SK-N-SH (cell line): ENCODE measurements around the gene TM9SF4. TPM values are rescaled to one million over a fixed set of nuclear protein-coding genes. Genes with fewer than 3 reads are reported as not detected.

Source experiments
- CTCF ChIA-PET: fragments of 300-600, 350-600 bp; formaldehyde crosslinking; extraction: SDS; loops from one replicate; lab custom pipeline; 2021; lab: Yijun Ruan, JAX
- POLR2A ChIA-PET: fragments of 350-600 bp; sonication (Branson Sonifier 250); formaldehyde crosslinking; extraction: SDS; loops from one replicate; lab custom pipeline; 2020; ENCODE audit warnings: antibody characterized with exemption, inconsistent platforms; lab: Yijun Ruan, JAX
- DNase-seq: peaks from one replicate; pipeline ENCODE4 v3.0.0; 2012
- H2AFZ ChIP-seq: fragments of 200-600 bp; sonication (generic); 2 replicates; pipeline ENCODE4 v1.8.1; 2016; ENCODE audit warnings: antibody characterized with exemption, mild to moderate bottlenecking, low read depth
- H3F3A ChIP-seq: fragments of 200-600 bp; sonication (generic); replicated peaks from 2 replicates; pipeline ENCODE3; 2016; ENCODE audit warnings: antibody characterized with exemption, mild to moderate bottlenecking; ENCODE audit not compliant: insufficient read depth
- H3K27ac ChIP-seq, 2 experiments: fragments of 200-500 bp in 1 of 2; fragments of 200-600 bp in 1 of 2; sonication (Bioruptor generic) in 1 of 2; sonication (generic), shearing (Covaris generic) in 1 of 2; 2 replicates each; pipeline versions ENCODE4 v1.5.1 to v1.6.1; 2014 to 2016; ENCODE audit warnings: low read depth in 2 of 2, inconsistent platforms in 1 of 2, low read length in 1 of 2, mild to moderate bottlenecking in 1 of 2, mixed read lengths in 1 of 2
- H3K27me3 ChIP-seq: fragments of 200-600 bp; sonication (generic), shearing (Covaris generic); 2 replicates; pipeline ENCODE4 v1.6.1; 2016; ENCODE audit warnings: mixed run types; ENCODE audit not compliant: insufficient read depth
- H3K36me3 ChIP-seq, 2 experiments: fragments of 200-500 bp in 1 of 2; fragments of 200-600 bp in 1 of 2; sonication (Bioruptor generic) in 1 of 2; sonication (generic) in 1 of 2; replicated peaks in 1 of 2; 2 replicates each; pipeline versions ENCODE3 to v1.5.1; 2014 to 2016; ENCODE audit warnings: low read length in 1 of 2, mild to moderate bottlenecking in 1 of 2; ENCODE audit not compliant: insufficient read depth in 2 of 2, control insufficient read depth in 1 of 2
- H3K4me1 ChIP-seq, 2 experiments: fragments of 200-500 bp in 1 of 2; fragments of 200-600 bp in 1 of 2; sonication (Bioruptor generic) in 1 of 2; sonication (generic), shearing (Covaris generic) in 1 of 2; 2 replicates each; pipeline versions ENCODE4 v1.5.1 to v1.6.1; 2014 to 2016; ENCODE audit warnings: low read depth in 1 of 2, low read length in 1 of 2, mixed run types in 1 of 2; ENCODE audit not compliant: insufficient read depth in 2 of 2, control insufficient read depth in 1 of 2
- H3K4me2 ChIP-seq: fragments of 200-600 bp; sonication (generic), shearing (Covaris generic); 2 replicates; pipeline ENCODE4 v1.6.1; 2017; ENCODE audit warnings: mixed run types
- H3K4me3 ChIP-seq, 2 experiments: fragments of 200-500 bp in 1 of 2; fragments of 200-600 bp in 1 of 2; sonication (Bioruptor generic) in 1 of 2; sonication (generic), shearing (Covaris generic) in 1 of 2; 2 replicates each; pipeline versions ENCODE4 v1.5.1 to v1.8.1; 2014 to 2016; ENCODE audit warnings: low read depth in 2 of 2, inconsistent platforms in 1 of 2, low read length in 1 of 2, mild to moderate bottlenecking in 1 of 2, mixed read lengths in 1 of 2, moderate library complexity in 1 of 2
- H3K79me2 ChIP-seq: fragments of 200-600 bp; sonication (generic); 2 replicates; pipeline ENCODE4 v1.8.1; 2017; ENCODE audit warnings: mild to moderate bottlenecking; ENCODE audit not compliant: insufficient read depth
- H3K9ac ChIP-seq: fragments of 200-600 bp; sonication (generic); 2 replicates; pipeline ENCODE4 v1.6.1; 2017; ENCODE audit warnings: mixed run types
- H3K9me2 ChIP-seq: fragments of 200-600 bp; sonication (generic); 2 replicates; pipeline ENCODE4 v1.6.1; 2017; ENCODE audit warnings: mixed run types
- H3K9me3 ChIP-seq: fragments of 200-600 bp; sonication (generic); 2 replicates; pipeline ENCODE4 v1.6.1; 2017; ENCODE audit warnings: mixed run types, mild to moderate bottlenecking, moderate library complexity
- H4K20me1 ChIP-seq: fragments of 200-600 bp; sonication (generic); 2 replicates; pipeline ENCODE4 v1.6.1; 2017; ENCODE audit warnings: mild to moderate bottlenecking, mixed run types; ENCODE audit not compliant: insufficient read depth
- CTCF ChIP-seq: fragments of 200-600 bp; sonication (generic); IDR thresholded peaks from 2 replicates; pipeline ENCODE4 v1.6.1; 2017; ENCODE audit warnings: antibody characterized with exemption, mild to moderate bottlenecking, moderate library complexity
- EP300 ChIP-seq, 2 experiments: IDR thresholded peaks; 2 replicates each; pipeline versions ENCODE4 v1.4.0 to v1.6.1; 2012; ENCODE audit warnings: borderline replicate concordance in 1 of 2, low read depth in 1 of 2, low read length in 1 of 2
- EZH2phosphoT487 ChIP-seq: fragments of 200-600 bp; sonication (generic); IDR thresholded peaks from 2 replicates; pipeline ENCODE4 v1.6.1; 2017; ENCODE audit warnings: low read depth, mixed run types, mild to moderate bottlenecking, antibody characterized with exemption, moderate library complexity, borderline replicate concordance
- FOSL2 ChIP-seq: IDR thresholded peaks from 2 replicates; pipeline ENCODE4 v1.4.0; 2012; ENCODE audit warnings: low read depth, mild to moderate bottlenecking, moderate library complexity, borderline replicate concordance
- JUND ChIP-seq: IDR thresholded peaks from 2 replicates; pipeline ENCODE4 v1.4.0; 2012
- MXI1 ChIP-seq: IDR thresholded peaks from 2 replicates; pipeline ENCODE4 v1.6.1; 2012; ENCODE audit warnings: mild to moderate bottlenecking, low read depth, low read length, improper control_type of control experiment
- NRF1 ChIP-seq: IDR thresholded peaks from 2 replicates; pipeline ENCODE4 v1.6.1; 2012; ENCODE audit warnings: low read depth, mild to moderate bottlenecking, low read length
- PBX3 ChIP-seq: IDR thresholded peaks from 2 replicates; pipeline ENCODE4; 2012
- POLR2AphosphoS5 ChIP-seq: IDR thresholded peaks from 2 replicates; pipeline ENCODE4 v1.6.1; 2012; ENCODE audit warnings: low read depth, low read length
- RAD21 ChIP-seq: IDR thresholded peaks from 2 replicates; pipeline ENCODE4 v1.6.1; 2012; ENCODE audit warnings: mild to moderate bottlenecking, low read length
- RFX5 ChIP-seq: IDR thresholded peaks from 2 replicates; pipeline ENCODE4 v1.6.1; 2012; ENCODE audit warnings: mild to moderate bottlenecking, improper control_type of control experiment, low read length
- RXRA ChIP-seq: IDR thresholded peaks from 2 replicates; pipeline ENCODE4 v1.4.0; 2012; ENCODE audit warnings: low read depth, mild to moderate bottlenecking, borderline replicate concordance
- SIN3A ChIP-seq: IDR thresholded peaks from 2 replicates; pipeline ENCODE4 v1.6.1; 2012; ENCODE audit warnings: low read depth, mild to moderate bottlenecking, low read length, moderate library complexity, borderline replicate concordance
- SMC3 ChIP-seq: IDR thresholded peaks from 2 replicates; pipeline ENCODE4 v1.6.1; 2012; ENCODE audit warnings: low read depth, low read length, improper control_type of control experiment
- TAF1 ChIP-seq: IDR thresholded peaks from 2 replicates; pipeline ENCODE4 v1.6.1; 2012; ENCODE audit warnings: low read depth, mild to moderate bottlenecking, low read length, moderate library complexity, borderline replicate concordance
- TEAD4 ChIP-seq: IDR thresholded peaks from 2 replicates; pipeline ENCODE4 v1.4.0; 2012; ENCODE audit warnings: mild to moderate bottlenecking, borderline replicate concordance; ENCODE audit not compliant: insufficient read depth
- USF1 ChIP-seq: IDR thresholded peaks from 2 replicates; pipeline ENCODE4 v1.4.0; 2012; ENCODE audit warnings: low read depth, borderline replicate concordance
- YY1 ChIP-seq: IDR thresholded peaks from 2 replicates; pipeline ENCODE4 v1.4.0; 2012; ENCODE audit warnings: low read depth, mild to moderate bottlenecking
- WGBS: methylation state at CpG from one replicate; pipeline ENCODE4 v1.1.6; 2017; ENCODE audit warnings: low lambda C conversion rate; 5-methylcytosine and 5-hydroxymethylcytosine counted together
- polyA plus RNA-seq, 3 experiments: library from polyadenylated mRNA; depleted of rRNA; stranded (reverse); fragments of >200 nt; gene quantifications; 2 replicates each; pipeline ENCODE4 v1.2.3, GENCODE V29; 2012
- TF ChIP-seq, protein P1 (sequence below): fragments of 150-350 bp; IDR thresholded peaks from 2 replicates; pipeline ENCODE4 v1.6.1; 2016; ENCODE audit warnings: mild to moderate bottlenecking, low read depth, low read length
- TF ChIP-seq, protein P2 (sequence below): fragments of 150-350 bp; IDR thresholded peaks from 2 replicates; pipeline ENCODE4 v1.6.1; 2017; ENCODE audit warnings: antibody characterized with exemption, low read length, low read depth, borderline replicate concordance

The TM9SF4 gene
- polyA plus RNA-seq, 1 of the 3 experiments (the other 2 are of a cell fraction): 61.0 TPM

- Histone ChIP-seq H3K4me3 (no peak overlapping the region), H3K79me2 (no peaks in the 10 kb centered on the region), H2AFZ (no peak overlapping the region), H3K9me3 (no peaks in the 10 kb centered on the region), H4K20me1 (no peaks in the 10 kb centered on the region), H3K9me2 (no peaks in the 10 kb centered on the region), H3K4me2 (no peak overlapping the region), H3K27me3 (no peaks in the 10 kb centered on the region; the same call in none of the 2 replicates), H3K9ac (no peak overlapping the region), H3K4me1 (no peaks in the 10 kb centered on the region; a peak in 1 of 4 replicates), H3K36me3 (no peaks in the 10 kb centered on the region), H3K27ac (no peak overlapping the region), H3F3A (no peaks in the 10 kb centered on the region)
- ChIA-PET POLR2A (no interaction called here), CTCF (interaction anchor here (1.0 to 2.7 kb wide), 2 partner anchors 16 to 44 kb away, joined by 3 to 17 read pairs; no protein-coding TSS in a partner anchor)
- no peak for DNase-seq
- no peak for TF ChIP-seq YY1
- no peak for TF ChIP-seq FOSL2
- no peak for TF ChIP-seq RFX5
- TF ChIP-seq JUND: no peak
- no peak for TF ChIP-seq SMC3
- TF ChIP-seq RAD21: no peak
- no peak for TF ChIP-seq CTCF
- 88% methylated on average over 1 of the region's 1 CpG for WGBS
Observed at GRCh38 chr20:32075534-32075933, 34.0 kb upstream of the TM9SF4 start.

DNA sequence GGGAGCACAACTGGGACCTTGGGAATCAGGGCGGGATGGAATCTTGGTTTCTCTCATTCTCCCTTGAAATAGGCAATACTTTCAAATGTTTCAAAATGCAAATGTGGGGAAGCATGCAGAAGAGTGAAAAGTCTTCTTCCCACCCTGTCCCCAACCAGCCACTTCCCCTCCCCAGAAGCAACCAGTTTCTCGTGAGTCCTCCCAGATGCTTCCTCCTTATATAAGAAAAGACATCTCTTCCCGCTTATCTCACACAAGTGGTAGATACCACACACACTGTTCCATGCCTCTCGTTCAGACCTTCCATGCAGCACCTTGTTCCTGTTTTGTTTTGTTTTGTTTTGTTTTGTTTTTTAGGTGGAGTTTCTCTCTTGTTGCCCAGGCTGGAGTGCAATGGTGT, 32.3 kb upstream of the TM9SF4 start:
- 76% methylated on average over 4 of the region's 4 CpGs for WGBS
- H3K79me2 ChIP-seq: no peaks in the 10 kb centered on the region
- H3K4me3 ChIP-seq: no peak overlapping the region
- no peak for DNase-seq
- POLR2A ChIA-PET: no interaction called here
- H3K27ac ChIP-seq: no peak overlapping the region
- no peaks in the 10 kb centered on the region for H3F3A ChIP-seq
- H3K9me2 ChIP-seq: no peaks in the 10 kb centered on the region
- CTCF ChIA-PET: interaction anchor here (0.7 to 2.7 kb wide), 2 partner anchors 14 kb away, joined by 3 to 17 read pairs; no protein-coding TSS in a partner anchor
- no peak overlapping the region for H3K4me2 ChIP-seq
- no peaks in the 10 kb centered on the region for H4K20me1 ChIP-seq
- H2AFZ ChIP-seq: no peak overlapping the region
- no peaks in the 10 kb centered on the region; a peak in 1 of 4 replicates for H3K4me1 ChIP-seq
- no peaks in the 10 kb centered on the region; the same call in none of the 2 replicates for H3K27me3 ChIP-seq
- H3K9ac ChIP-seq: no peak overlapping the region
- no peaks in the 10 kb centered on the region for H3K9me3 ChIP-seq
- no peaks in the 10 kb centered on the region for H3K36me3 ChIP-seq
- TF ChIP-seq EP300 (IDR thresholded peaks at IDR 0.05; ENCODE audit: borderline replicate concordance in 1 of 2, low read depth in 1 of 2, low read length in 1 of 2) (no peak), POLR2AphosphoS5 (no peak), TEAD4 (no peak), RAD21 (no peak), RFX5 (no peak), EZH2phosphoT487 (no peak), TAF1 (no peak), MXI1 (no peak), RXRA (no peak), JUND (no peak), USF1 (no peak), SIN3A (no peak), PBX3 (no peak), NRF1 (no peak)
- TF ChIP-seq, protein P1, sequence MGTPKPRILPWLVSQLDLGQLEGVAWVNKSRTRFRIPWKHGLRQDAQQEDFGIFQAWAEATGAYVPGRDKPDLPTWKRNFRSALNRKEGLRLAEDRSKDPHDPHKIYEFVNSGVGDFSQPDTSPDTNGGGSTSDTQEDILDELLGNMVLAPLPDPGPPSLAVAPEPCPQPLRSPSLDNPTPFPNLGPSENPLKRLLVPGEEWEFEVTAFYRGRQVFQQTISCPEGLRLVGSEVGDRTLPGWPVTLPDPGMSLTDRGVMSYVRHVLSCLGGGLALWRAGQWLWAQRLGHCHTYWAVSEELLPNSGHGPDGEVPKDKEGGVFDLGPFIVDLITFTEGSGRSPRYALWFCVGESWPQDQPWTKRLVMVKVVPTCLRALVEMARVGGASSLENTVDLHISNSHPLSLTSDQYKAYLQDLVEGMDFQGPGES: no peak
- TF ChIP-seq, protein P2, sequence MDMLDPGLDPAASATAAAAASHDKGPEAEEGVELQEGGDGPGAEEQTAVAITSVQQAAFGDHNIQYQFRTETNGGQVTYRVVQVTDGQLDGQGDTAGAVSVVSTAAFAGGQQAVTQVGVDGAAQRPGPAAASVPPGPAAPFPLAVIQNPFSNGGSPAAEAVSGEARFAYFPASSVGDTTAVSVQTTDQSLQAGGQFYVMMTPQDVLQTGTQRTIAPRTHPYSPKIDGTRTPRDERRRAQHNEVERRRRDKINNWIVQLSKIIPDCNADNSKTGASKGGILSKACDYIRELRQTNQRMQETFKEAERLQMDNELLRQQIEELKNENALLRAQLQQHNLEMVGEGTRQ: no peak
